Trophoblast cell (in vitro differentiated cells and primary cell): ENCODE measurements around the gene CAMK4.
"Not testable (repeated sequence)": the region's sequence is repeated elsewhere in the genome, so short reads cannot be mapped to it uniquely, and the experiment has no call there.

Experiments
- DNase-seq, 2 donors: peaks; one replicate each; pipeline ENCODE4 v3.0.0-alpha.2; 2016
- H2AFZ ChIP-seq: 2 replicates; pipeline ENCODE4 v1.6.1; 2013; ENCODE audit warnings: low read length, moderate library complexity, mild to moderate bottlenecking; ENCODE audit not compliant: insufficient read depth, poor library complexity
- H2AK5ac ChIP-seq: 2 replicates; pipeline ENCODE4 v1.6.1; 2013; ENCODE audit warnings: mild to moderate bottlenecking, low read length
- H2BK120ac ChIP-seq: 2 replicates; pipeline ENCODE4 v1.6.1; 2013; ENCODE audit warnings: low read length, mild to moderate bottlenecking, moderate library complexity; ENCODE audit not compliant: insufficient read depth, poor library complexity
- H2BK12ac ChIP-seq: 2 replicates; pipeline ENCODE4 v1.6.1; 2013; ENCODE audit warnings: mild to moderate bottlenecking, low read length, moderate library complexity
- H2BK5ac ChIP-seq: 2 replicates; pipeline ENCODE4 v1.6.1; 2013; ENCODE audit warnings: low read length, low read depth, moderate library complexity, mild to moderate bottlenecking; ENCODE audit not compliant: poor library complexity
- H3K14ac ChIP-seq: 2 replicates; pipeline ENCODE4 v1.6.1; 2013; ENCODE audit warnings: mild to moderate bottlenecking, low read length
- H3K18ac ChIP-seq: 2 replicates; pipeline ENCODE4 v1.6.1; 2013; ENCODE audit warnings: mild to moderate bottlenecking, low read length
- H3K23ac ChIP-seq: 2 replicates; pipeline ENCODE4 v1.6.1; 2013; ENCODE audit warnings: low read length
- H3K27ac ChIP-seq: 2 replicates; pipeline ENCODE4 v1.5.1; 2013; ENCODE audit warnings: low read depth, mild to moderate bottlenecking, inconsistent platforms, low read length, moderate library complexity
- H3K27me3 ChIP-seq: 2 replicates; pipeline ENCODE4 v1.6.1; 2013; ENCODE audit warnings: inconsistent platforms, mild to moderate bottlenecking, low read length, moderate library complexity; ENCODE audit not compliant: insufficient read depth
- H3K36me3 ChIP-seq, 2 experiments: 1 replicate in 1 of 2; 2 replicates in 1 of 2; pipeline ENCODE4 v1.6.1; 2013; ENCODE audit warnings: low read length in 2 of 2, mild to moderate bottlenecking in 2 of 2, moderate library complexity in 1 of 2; ENCODE audit not compliant: insufficient read depth in 2 of 2, control insufficient read depth in 1 of 2
- H3K4ac ChIP-seq: 2 replicates; pipeline ENCODE4 v1.6.1; 2013; ENCODE audit warnings: low read depth, mild to moderate bottlenecking, low read length, moderate library complexity
- H3K4me1 ChIP-seq, 2 experiments: 1 replicate in 1 of 2; 2 replicates in 1 of 2; pipeline ENCODE4 v1.6.1; 2013; ENCODE audit warnings: low read length in 2 of 2, mild to moderate bottlenecking in 2 of 2, moderate library complexity in 1 of 2; ENCODE audit not compliant: insufficient read depth in 2 of 2, control insufficient read depth in 1 of 2
- H3K4me2 ChIP-seq: 2 replicates; pipeline ENCODE4 v1.6.1; 2013; ENCODE audit warnings: inconsistent platforms, mild to moderate bottlenecking, low read length, moderate library complexity
- H3K4me3 ChIP-seq: 2 replicates; pipeline ENCODE4 v1.5.1; 2013; ENCODE audit warnings: mild to moderate bottlenecking, low read depth, low read length, inconsistent platforms
- H3K79me1 ChIP-seq: one replicate; pipeline ENCODE4 v1.6.1; 2013; ENCODE audit warnings: low read length
- H3K79me2 ChIP-seq: 2 replicates; pipeline ENCODE4 v1.6.1; 2013; ENCODE audit warnings: low read length, mild to moderate bottlenecking; ENCODE audit not compliant: control insufficient read depth, insufficient read depth, poor library complexity
- H3K9ac ChIP-seq: 2 replicates; pipeline ENCODE4 v1.6.1; 2013; ENCODE audit warnings: mild to moderate bottlenecking, low read length
- H3K9me3 ChIP-seq: 2 replicates; pipeline ENCODE4 v1.6.1; 2013; ENCODE audit warnings: low read depth, mild to moderate bottlenecking, control low read depth, inconsistent platforms, low read length; ENCODE audit not compliant: insufficient read depth
- H4K12ac ChIP-seq: 2 replicates; pipeline ENCODE4 v1.6.1; 2013; ENCODE audit warnings: low read depth, mild to moderate bottlenecking, low read length, moderate library complexity
- H4K8ac ChIP-seq: 2 replicates; pipeline ENCODE4 v1.6.1; 2013; ENCODE audit warnings: low read depth, mild to moderate bottlenecking, low read length, moderate library complexity
- H4K91ac ChIP-seq: one replicate; pipeline ENCODE4 v1.6.1; 2013; ENCODE audit warnings: low read depth, mild to moderate bottlenecking, low read length, moderate library complexity
- WGBS: extraction: QIAGEN DNeasy Blood & Tissue Kit; methylation state at CpG from one replicate; pipeline ENCODE4 v1.1.7; 2013; ENCODE audit warnings: missing lambda C conversion rate; ENCODE audit not compliant: insufficient read length, insufficient coverage; ENCODE audit errors: extremely low coverage; 5-methylcytosine and 5-hydroxymethylcytosine counted together

The CAMK4 gene

DNA sequence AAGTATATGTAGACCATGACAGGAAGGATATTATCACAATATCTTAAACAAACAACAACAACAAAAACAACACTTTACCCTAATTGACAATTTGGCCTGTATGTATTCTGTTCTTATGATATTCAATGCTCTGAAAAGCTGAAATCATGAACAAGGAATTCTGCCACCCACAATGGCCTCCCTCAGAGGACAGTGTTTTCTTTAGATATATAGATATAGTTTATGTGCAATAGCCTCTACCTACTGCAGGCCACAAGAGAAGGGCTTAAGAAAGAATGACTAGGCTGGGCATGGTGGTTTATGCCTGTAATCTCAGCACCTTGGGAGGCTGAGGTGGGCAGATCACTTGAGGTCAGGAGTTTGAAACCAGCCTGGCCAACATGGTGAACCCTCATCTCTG is 183.4 kb downstream of the CAMK4 start:
- Histone ChIP-seq H4K8ac (no peak overlapping the region), H3K14ac (no peak overlapping the region), H2BK5ac (no peak overlapping the region), H2BK12ac (no peak overlapping the region), H3K4ac (no peak overlapping the region), H3K23ac (no peak overlapping the region), H3K79me2 (no peaks in the 10 kb centered on the region), H3K18ac (no peak overlapping the region), H3K36me3 (no peaks in the 10 kb centered on the region), H3K9me3 (peaks cover 2% of the 10 kb centered on the region), H3K9ac (no peak overlapping the region), H3K27me3 (no peaks in the 10 kb centered on the region), H2AK5ac (no peak overlapping the region), H3K4me2 (no peak overlapping the region), H2BK120ac (no peak overlapping the region), H4K12ac (no peak overlapping the region), H2AFZ (no peak overlapping the region), H3K4me1 (no peaks in the 10 kb centered on the region), H3K4me3 (no peak overlapping the region), H4K91ac (no peak overlapping the region), H3K79me1 (no peaks in the 10 kb centered on the region), H3K27ac (no peak overlapping the region)
- DNase-seq, result no peak

DNA sequence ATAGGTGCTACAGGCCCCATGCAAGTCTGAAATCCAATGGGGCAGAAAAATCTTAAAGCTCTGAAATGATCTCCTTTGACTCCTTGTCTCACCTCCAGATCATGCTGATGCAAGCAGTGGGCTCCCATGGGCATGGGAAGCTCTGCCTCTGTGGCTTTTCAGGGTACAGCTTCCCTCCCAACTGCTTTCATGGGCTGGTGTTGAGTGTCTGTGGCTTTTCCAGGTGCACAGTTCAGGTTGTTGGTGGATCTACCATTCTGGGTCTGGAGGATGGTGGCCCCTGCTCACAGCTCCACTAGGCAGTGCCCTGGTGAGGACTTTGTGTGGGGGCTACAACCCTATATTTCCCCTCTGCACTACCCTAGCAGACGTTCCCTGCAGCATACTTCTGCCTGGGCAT is 184.6 kb downstream of the CAMK4 start:
- Histone ChIP-seq H4K12ac (no peak overlapping the region), H2BK5ac (no peak overlapping the region), H3K14ac (no peak overlapping the region), H2BK12ac (no peak overlapping the region), H3K18ac (no peak overlapping the region), H3K9me3 (peaks cover 2% of the 10 kb centered on the region), H3K79me2 (no peaks in the 10 kb centered on the region), H3K27me3 (no peaks in the 10 kb centered on the region), H3K36me3 (no peaks in the 10 kb centered on the region), H3K4me3 (no peak overlapping the region), H3K79me1 (no peaks in the 10 kb centered on the region), H2BK120ac (no peak overlapping the region), H3K27ac (no peak overlapping the region), H3K4me2 (no peak overlapping the region), H2AFZ (no peak overlapping the region), H3K9ac (no peak overlapping the region), H4K8ac (no peak overlapping the region), H2AK5ac (no peak overlapping the region), H3K4me1 (no peaks in the 10 kb centered on the region), H3K23ac (no peak overlapping the region), H3K4ac (no peak overlapping the region), H4K91ac (no peak overlapping the region)
- DNase-seq, result no peak
- WGBS, result no CpG with 5 or more reads among the region's 1 CpG

DNA sequence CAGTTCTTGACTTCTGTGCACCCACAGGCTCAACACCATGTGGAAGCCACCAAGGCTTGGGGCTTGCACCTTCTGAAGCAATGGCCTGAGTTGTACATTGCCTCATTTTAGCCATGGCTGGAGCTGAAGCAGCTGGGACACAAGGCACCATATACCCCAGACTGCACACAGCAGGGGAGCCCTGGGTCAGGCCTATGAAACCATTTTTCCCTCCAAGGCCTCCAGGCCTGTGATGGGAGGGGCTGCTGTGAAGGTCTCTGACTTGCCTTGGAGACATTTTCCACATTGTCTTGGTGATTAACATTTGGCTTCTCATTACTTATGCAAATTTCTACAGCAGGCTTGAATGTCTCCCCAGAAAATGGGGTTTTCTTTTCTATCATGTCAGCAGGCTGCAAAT is 185.1 kb downstream of the CAMK4 start:
- H3K18ac ChIP-seq, H3K4me1 ChIP-seq, H3K79me1 ChIP-seq, H2BK12ac ChIP-seq, DNase-seq, H2AK5ac ChIP-seq, H2AFZ ChIP-seq, H3K27ac ChIP-seq, H3K9ac ChIP-seq, H3K14ac ChIP-seq, H4K12ac ChIP-seq, H3K23ac ChIP-seq, H3K4me2 ChIP-seq, H2BK5ac ChIP-seq, H3K9me3 ChIP-seq, H4K91ac ChIP-seq, H3K36me3 ChIP-seq, H3K79me2 ChIP-seq, H4K8ac ChIP-seq, H2BK120ac ChIP-seq, H3K4me3 ChIP-seq, H3K4ac ChIP-seq, H3K27me3 ChIP-seq: not testable (repeated sequence)

DNA sequence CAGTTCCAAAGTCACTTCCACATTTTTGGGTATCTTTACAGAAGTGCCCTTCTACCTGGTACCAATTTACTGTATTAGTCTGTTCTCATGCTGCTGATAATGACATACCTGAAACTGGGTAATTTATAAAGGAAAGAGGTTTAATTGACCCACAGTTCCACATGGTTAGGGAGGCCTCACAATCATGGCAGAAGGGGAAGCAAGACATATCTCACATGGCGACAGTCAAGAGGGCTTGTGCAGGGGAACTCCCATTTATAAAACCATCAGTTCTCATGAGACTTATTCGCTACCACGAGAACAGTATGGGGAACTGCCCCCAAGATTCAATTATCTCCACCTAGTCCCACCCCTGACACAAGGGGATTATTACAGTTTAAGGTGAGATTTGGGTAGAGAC is 185.9 kb downstream of the CAMK4 start:
- not testable (repeated sequence) for H3K79me1 ChIP-seq, H3K14ac ChIP-seq, H2AK5ac ChIP-seq, H3K27me3 ChIP-seq, H3K23ac ChIP-seq, H3K27ac ChIP-seq, H3K4me1 ChIP-seq, H3K18ac ChIP-seq, H2AFZ ChIP-seq, H2BK12ac ChIP-seq, H3K4me2 ChIP-seq, H3K9me3 ChIP-seq, H3K4ac ChIP-seq, H4K12ac ChIP-seq, H4K8ac ChIP-seq, H3K79me2 ChIP-seq, H3K4me3 ChIP-seq, H3K36me3 ChIP-seq, H4K91ac ChIP-seq, H2BK5ac ChIP-seq, H3K9ac ChIP-seq, H2BK120ac ChIP-seq, DNase-seq
- no CpG with 5 or more reads among the region's 3 CpGs for WGBS

DNA sequence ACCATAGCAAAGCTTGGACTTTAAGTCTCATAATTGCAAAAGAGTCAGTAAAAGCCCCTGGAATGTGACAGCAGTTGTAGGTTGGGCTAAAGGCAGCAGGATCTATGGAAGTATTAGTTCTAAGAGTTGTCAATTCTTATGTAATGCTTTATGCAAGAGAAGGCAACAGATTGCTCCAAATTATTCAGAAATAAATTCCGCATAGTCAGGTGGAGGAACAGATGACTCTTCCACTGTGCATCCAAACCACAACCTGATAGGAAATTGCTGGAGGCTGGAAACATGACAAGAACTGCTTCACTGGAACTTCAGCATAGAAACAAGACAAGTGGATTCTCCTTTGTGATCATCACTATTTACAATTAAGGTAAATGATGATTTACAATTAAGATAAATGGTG is 187.1 kb downstream of the CAMK4 start:
- Histone ChIP-seq H3K9ac (no peak overlapping the region), H2BK5ac (no peak overlapping the region), H3K27ac (no peak overlapping the region), H3K4me3 (no peak overlapping the region), H3K18ac (no peak overlapping the region), H3K36me3 (no peaks in the 10 kb centered on the region), H2AK5ac (no peak overlapping the region), H3K23ac (no peak overlapping the region), H3K79me2 (no peaks in the 10 kb centered on the region), H3K14ac (no peak overlapping the region), H4K91ac (no peak overlapping the region), H3K4me1 (no peaks in the 10 kb centered on the region), H3K79me1 (no peaks in the 10 kb centered on the region), H4K8ac (no peak overlapping the region), H2AFZ (no peak overlapping the region), H3K4ac (no peak overlapping the region), H2BK12ac (no peak overlapping the region), H3K9me3 (peaks cover 2% of the 10 kb centered on the region), H2BK120ac (no peak overlapping the region), H4K12ac (no peak overlapping the region), H3K4me2 (no peak overlapping the region), H3K27me3 (no peaks in the 10 kb centered on the region)
- DNase-seq, result no peak
- no CpG with 5 or more reads among the region's 1 CpG for WGBS
